ENCODE results near the gene ECT2. TPM values are rescaled to one million over a fixed set of nuclear protein-coding genes. Genes with fewer than 3 reads are reported as not detected.

Gene ECT2
- total RNA-seq, 1 experiment from 2014 or later, result 81.3 TPM

GRCh38 chr3:172726380-172726779 is 24.1 kb upstream of the ECT2 start:
- H3K4me3 Mint-ChIP-seq, result no peak overlapping the region
- Histone ChIP-seq H3K18ac (ENCODE audit: insufficient read length, low read depth, low read length) (no peak overlapping the region), H3K9me3 (ENCODE audit: control insufficient read depth, low read depth, low read length) (no peaks in the 10 kb centered on the region), H2BK12ac (ENCODE audit: insufficient read length, low read depth, low read length) (no peak overlapping the region), H2BK5ac (ENCODE audit: insufficient read length, low read length) (no peak overlapping the region), H3K27me3 (ENCODE audit: insufficient read depth, low read length) (no peaks in the 10 kb centered on the region), H2BK120ac (ENCODE audit: low read depth, low read length, poor library complexity, severe bottlenecking) (no peak overlapping the region), H2AFZ (ENCODE audit: low read length) (no peak overlapping the region), H2BK20ac (ENCODE audit: low read depth, low read length, poor library complexity, severe bottlenecking) (no peak overlapping the region), H4K5ac (ENCODE audit: insufficient read length, low read depth, low read length) (no peak overlapping the region), H4K20me1 (ENCODE audit: control insufficient read depth, insufficient read depth, insufficient read length) (no peaks in the 10 kb centered on the region), H3K4ac (ENCODE audit: low read depth, low read length) (no peak overlapping the region), H3T11ph (ENCODE audit: low read length) (no peak overlapping the region), H4K8ac (replicated peaks; ENCODE audit: insufficient read length, low read depth, low read length) (no peak overlapping the region), H3K23ac (ENCODE audit: insufficient read length, low read depth, low read length) (no peak overlapping the region), H3K79me2 (ENCODE audit: insufficient read depth, low read length) (no peaks in the 10 kb centered on the region), H3K4me1 (ENCODE audit: insufficient read depth, low read length) (no peaks in the 10 kb centered on the region), H4K91ac (ENCODE audit: insufficient read length, low read depth, low read length) (no peak overlapping the region), H3K27ac (ENCODE audit: insufficient read length, low read depth, low read length) (no peak overlapping the region), H3K4me2 (ENCODE audit: insufficient read depth, insufficient read length, low read length) (no peak overlapping the region), H3K23me2 (ENCODE audit: insufficient read length, low read depth, low read length, poor library complexity, severe bottlenecking) (no peaks in the 10 kb centered on the region), H3K9ac (ENCODE audit: extremely low read depth, insufficient read length, low read length) (no peak overlapping the region), H3K79me1 (ENCODE audit: insufficient read depth, low read depth, low read length, poor library complexity, severe bottlenecking) (no peaks in the 10 kb centered on the region), H2BK15ac (ENCODE audit: low read depth, low read length) (no peak overlapping the region), H2AK5ac (ENCODE audit: insufficient read length, low read length) (no peak overlapping the region), H3K14ac (ENCODE audit: insufficient read depth, low read length) (no peak overlapping the region), H3K56ac (ENCODE audit: insufficient read length, low read depth, low read length) (no peak overlapping the region)
- no CpG with 5 or more reads among the region's 1 CpG for WGBS (ENCODE audit: extremely low coverage, insufficient read length, low lambda C conversion rate)
- H3K27me3 Mint-ChIP-seq (ENCODE audit: low read depth), result no peaks in the 10 kb centered on the region
- peaks cover 0 to 6% (median 4%) of the 10 kb centered on the region in 3 experiments; a peak in 2 of 7 replicates for H3K36me3 Mint-ChIP-seq (ENCODE audit: insufficient read depth in 1 of 3, low read depth in 3 of 3)
- H3K27ac Mint-ChIP-seq, result no peak overlapping the region
- no peak for DNase-seq
- H3K4me1 Mint-ChIP-seq, result peaks cover 1 to 4% of the 10 kb centered on the region in 2 experiments; a peak in 2 of 4 replicates
- no peak for TF ChIP-seq CTCF (conservative IDR thresholded peaks at IDR 0.05)
- peaks cover 5 to 8% of the 10 kb centered on the region in 2 experiments; a peak in 4 of 5 replicates for H3K9me3 Mint-ChIP-seq
